HFFc6 (cell line): Measurements from ENCODE around the gene GLI3. TPM values are rescaled to one million over a fixed set of nuclear protein-coding genes. Genes with fewer than 3 reads are reported as not detected.

Source experiments
- DNase-seq: peaks from one replicate; pipeline ENCODE4 v3.0.0-alpha.2; 2018
- H3K27ac Mint-ChIP-seq: 2 replicates; pipeline ENCODE4 v1.8.0; 2020; ENCODE audit warnings: mild to moderate bottlenecking, mixed read lengths
- H3K27me3 Mint-ChIP-seq: 2 replicates; pipeline ENCODE4 v1.8.0; 2021; ENCODE audit warnings: mild to moderate bottlenecking, moderate library complexity, mixed read lengths; ENCODE audit not compliant: insufficient read depth
- H3K36me3 Mint-ChIP-seq: 2 replicates; pipeline ENCODE4 v1.8.0; 2021; ENCODE audit warnings: low read depth, mixed read lengths
- H3K4me1 Mint-ChIP-seq: 2 replicates; pipeline ENCODE4 v1.8.0; 2020; ENCODE audit warnings: low read depth, mixed read lengths
- H3K4me3 Mint-ChIP-seq: 2 replicates; pipeline ENCODE4 v1.8.0; 2020; ENCODE audit warnings: mild to moderate bottlenecking, moderate library complexity, mixed read lengths
- H3K9me3 Mint-ChIP-seq: 2 replicates; pipeline ENCODE4 v1.8.0; 2020; ENCODE audit warnings: mild to moderate bottlenecking, mixed read lengths
- total RNA-seq, 6 experiments: library from RNA; stranded (reverse); fragmentation: NEBNext Ultra II Directional; extraction: Animal tissue kit (Norgen Biotek cat#: 25700); gene quantifications; 2 replicates in 1 of 6; 3 replicates in 5 of 6; pipeline ENCODE4 v1.2.3, GENCODE V29; 2021
- TF ChIP-seq, protein P1 (sequence below): fragments of 200-600 bp; sonication (generic); IDR thresholded peaks from 2 replicates; pipeline ENCODE4 v1.5.0; 2021; ENCODE audit warnings: antibody characterized with exemption, mild to moderate bottlenecking

GLI3 gene
- total RNA-seq, 6 experiments from 2014 or later = 12.5 to 23.0 (median 21.7) TPM

DNA sequence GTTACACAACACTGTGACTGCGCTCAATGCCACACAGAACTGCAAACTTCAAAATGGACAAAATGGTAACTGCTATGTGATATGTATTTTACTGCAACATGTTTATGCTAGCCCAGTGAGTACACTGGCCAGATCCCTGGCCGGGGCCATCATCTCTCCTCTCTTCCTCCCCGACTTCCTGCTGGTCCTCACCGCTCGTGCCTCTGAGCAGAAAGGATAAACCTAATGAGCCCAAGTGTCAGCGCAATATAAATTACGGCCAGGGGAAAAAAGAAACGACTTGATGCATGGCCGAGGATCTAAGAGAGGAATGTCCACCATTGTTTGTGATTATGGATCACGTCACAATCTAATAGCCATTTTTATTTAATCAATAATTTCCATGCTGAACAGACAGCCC is 225.2 kb downstream of the GLI3 start:
- Mint-ChIP-seq H3K27me3 (no peaks in the 10 kb centered on the region; the same call in 1 of the 2 replicates), H3K4me1 (peaks cover 21% of the 10 kb centered on the region), H3K27ac (no peak overlapping the region), H3K36me3 (peaks cover 22% of the 10 kb centered on the region), H3K9me3 (peaks cover 4% of the 10 kb centered on the region), H3K4me3 (no peak overlapping the region)
- TF ChIP-seq, protein P1, sequence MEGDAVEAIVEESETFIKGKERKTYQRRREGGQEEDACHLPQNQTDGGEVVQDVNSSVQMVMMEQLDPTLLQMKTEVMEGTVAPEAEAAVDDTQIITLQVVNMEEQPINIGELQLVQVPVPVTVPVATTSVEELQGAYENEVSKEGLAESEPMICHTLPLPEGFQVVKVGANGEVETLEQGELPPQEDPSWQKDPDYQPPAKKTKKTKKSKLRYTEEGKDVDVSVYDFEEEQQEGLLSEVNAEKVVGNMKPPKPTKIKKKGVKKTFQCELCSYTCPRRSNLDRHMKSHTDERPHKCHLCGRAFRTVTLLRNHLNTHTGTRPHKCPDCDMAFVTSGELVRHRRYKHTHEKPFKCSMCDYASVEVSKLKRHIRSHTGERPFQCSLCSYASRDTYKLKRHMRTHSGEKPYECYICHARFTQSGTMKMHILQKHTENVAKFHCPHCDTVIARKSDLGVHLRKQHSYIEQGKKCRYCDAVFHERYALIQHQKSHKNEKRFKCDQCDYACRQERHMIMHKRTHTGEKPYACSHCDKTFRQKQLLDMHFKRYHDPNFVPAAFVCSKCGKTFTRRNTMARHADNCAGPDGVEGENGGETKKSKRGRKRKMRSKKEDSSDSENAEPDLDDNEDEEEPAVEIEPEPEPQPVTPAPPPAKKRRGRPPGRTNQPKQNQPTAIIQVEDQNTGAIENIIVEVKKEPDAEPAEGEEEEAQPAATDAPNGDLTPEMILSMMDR = no peak
- DNase-seq = no peak

DNA sequence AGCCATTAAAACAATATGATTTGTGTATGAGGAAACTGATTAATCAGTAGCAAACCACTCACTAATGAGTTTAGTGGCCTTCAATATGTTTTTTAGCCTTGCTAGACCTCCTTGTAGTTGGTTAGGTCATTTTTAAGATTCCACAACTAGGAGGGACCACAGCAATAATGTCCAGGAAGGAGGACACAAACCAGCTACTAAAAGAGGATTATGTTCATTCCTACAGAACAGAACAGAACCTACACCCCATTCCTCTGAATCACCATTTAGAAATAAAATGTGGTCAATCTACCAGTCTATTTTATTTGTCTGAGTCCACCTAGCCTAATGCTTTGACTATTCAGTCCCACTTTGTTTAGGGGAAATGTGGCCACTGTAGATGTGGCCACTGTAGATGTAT is 226.3 kb downstream of the GLI3 start:
- H3K4me1 Mint-ChIP-seq = peaks cover 21% of the 10 kb centered on the region
- peaks cover 4% of the 10 kb centered on the region for H3K9me3 Mint-ChIP-seq
- peak; percentile 51 for DNase-seq
- H3K4me3 Mint-ChIP-seq = no peak overlapping the region
- peaks cover 22% of the 10 kb centered on the region for H3K36me3 Mint-ChIP-seq
- H3K27me3 Mint-ChIP-seq = no peaks in the 10 kb centered on the region; the same call in 1 of the 2 replicates
- TF ChIP-seq, protein P1 = no peak
- H3K27ac Mint-ChIP-seq = peak overlapping the region; percentile 41

DNA sequence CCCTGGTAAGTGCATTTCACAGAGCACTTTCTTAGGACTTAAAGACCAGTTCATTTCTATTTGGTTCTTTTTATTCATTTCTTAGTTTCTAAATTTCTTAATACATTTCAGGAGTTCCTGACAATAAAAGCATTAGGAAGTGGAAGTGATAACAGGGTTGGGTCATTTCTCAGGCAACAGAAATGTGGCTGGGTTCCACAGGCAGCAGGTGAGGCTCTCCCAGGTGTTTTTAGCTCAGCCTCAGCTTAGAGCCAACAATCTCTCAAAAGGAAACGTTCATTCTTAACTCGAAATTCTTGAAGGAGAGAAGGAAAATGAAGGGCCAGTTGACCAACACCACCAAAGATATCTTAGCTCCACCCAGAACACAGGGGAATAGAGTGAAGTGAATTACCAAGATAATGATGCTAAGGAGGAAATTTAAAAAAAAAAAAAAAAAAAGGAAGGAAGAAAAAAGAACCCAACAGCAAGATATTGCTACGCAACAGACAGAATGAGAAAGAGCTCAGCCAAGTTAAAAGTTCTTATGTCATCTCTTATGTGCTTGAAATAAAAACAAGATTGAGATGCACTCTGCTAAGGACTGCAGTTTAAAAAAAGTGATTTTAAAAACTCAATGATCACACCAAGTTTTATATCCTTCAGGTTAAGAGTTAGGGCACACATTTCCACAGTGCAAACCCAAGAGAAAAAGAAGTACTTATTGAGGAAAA is 230.1 kb downstream of the GLI3 start:
- Mint-ChIP-seq H3K9me3 (no peaks in the 10 kb centered on the region), H3K27ac (no peak overlapping the region), H3K4me1 (peaks cover 13% of the 10 kb centered on the region), H3K36me3 (peaks cover 9% of the 10 kb centered on the region; the same call in 1 of the 2 replicates), H3K27me3 (no peaks in the 10 kb centered on the region; the same call in 1 of the 2 replicates), H3K4me3 (no peak overlapping the region)
- no peak for DNase-seq
- TF ChIP-seq, protein P1 = no peak

DNA sequence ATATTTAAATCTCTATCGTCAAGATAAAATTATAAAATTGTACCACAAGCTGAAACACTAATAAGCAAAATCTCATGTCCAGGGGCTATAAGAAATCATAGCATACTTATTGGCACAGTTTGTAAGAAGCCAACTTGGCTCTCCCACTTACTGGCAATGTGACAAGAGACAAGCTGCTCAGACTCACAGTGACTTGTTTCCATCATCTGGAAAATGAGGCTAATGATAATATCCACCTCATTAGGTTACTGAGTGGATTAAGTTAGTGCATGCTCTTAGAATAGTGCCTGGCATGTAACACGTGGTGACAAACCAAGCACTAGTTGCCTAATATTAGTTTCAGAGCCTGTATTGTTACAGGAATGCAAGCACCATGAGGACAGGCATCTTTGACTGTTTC is 234.4 kb downstream of the GLI3 start:
- H3K27ac Mint-ChIP-seq = no peak overlapping the region
- H3K4me3 Mint-ChIP-seq = no peak overlapping the region
- no peaks in the 10 kb centered on the region for H3K27me3 Mint-ChIP-seq
- no peak for DNase-seq
- H3K36me3 Mint-ChIP-seq = 0 out of 2 replicates have a peak, but pooled peaks cover 6% of the 10 kb centered on the region
- TF ChIP-seq, protein P1 = no peak
- no peaks in the 10 kb centered on the region for H3K9me3 Mint-ChIP-seq
- H3K4me1 Mint-ChIP-seq = peaks cover 11% of the 10 kb centered on the region

DNA sequence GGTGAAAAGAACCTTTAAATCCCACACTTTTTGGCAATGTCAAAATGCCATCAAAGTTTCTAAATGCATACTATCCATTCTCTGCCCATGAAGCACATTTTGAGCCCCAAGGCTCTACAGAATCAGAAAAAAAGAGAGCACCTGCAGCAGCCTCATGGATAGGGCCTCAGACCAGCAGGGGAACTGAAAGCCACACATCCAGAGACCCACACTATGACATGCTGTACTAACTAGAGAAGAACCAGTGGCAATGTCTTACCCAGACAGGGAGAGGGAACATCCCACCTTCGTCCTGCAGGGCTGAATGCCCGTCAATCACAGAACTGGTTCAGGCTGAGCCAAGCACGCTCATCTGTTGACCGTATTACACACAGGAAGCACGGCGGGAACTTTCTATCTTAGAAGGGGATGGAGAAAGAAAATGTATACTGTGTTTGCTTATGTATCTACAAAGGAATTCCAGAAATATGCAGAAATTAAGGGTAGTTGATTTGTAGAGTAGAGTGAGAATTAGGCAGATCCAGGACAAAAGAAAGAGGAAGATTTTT is 237.2 kb downstream of the GLI3 start:
- Mint-ChIP-seq H3K4me3 (no peak overlapping the region), H3K27me3 (no peaks in the 10 kb centered on the region), H3K9me3 (no peaks in the 10 kb centered on the region), H3K36me3 (0 out of 2 replicates have a peak, but pooled peaks cover 6% of the 10 kb centered on the region), H3K4me1 (peaks cover 36% of the 10 kb centered on the region), H3K27ac (no peak overlapping the region; the same call in 1 of the 2 replicates)
- TF ChIP-seq, protein P1 = no peak
- no peak for DNase-seq
